Measurements from ENCODE around the gene MED13L.

Gene MED13L

DNA sequence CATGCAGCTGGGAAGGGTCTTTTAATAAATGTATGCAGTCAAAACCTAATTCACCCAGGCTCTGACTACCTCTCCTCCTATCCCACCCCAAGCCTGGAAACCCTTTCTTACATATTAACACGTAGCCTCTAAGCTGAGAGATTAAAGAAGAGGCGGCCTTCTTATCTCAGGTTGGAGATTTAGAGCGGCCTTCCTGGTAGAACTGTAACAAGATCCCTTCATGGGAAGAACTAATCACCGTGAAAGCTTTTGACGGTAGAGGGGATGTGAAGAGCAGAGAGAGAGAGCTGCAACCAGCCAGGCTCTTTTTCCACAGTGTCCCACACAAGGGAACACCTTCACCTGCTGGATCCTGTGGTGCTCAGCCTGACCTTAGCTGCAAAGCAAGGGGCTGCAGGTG lies 367.4 kb downstream of the MED13L start:
- H3K4me3 ChIP-seq (replicated peaks; ENCODE audit: low read depth, low read length), result no peak overlapping the region
- no peak for DNase-seq (ENCODE audit: low read depth)
- TF ChIP-seq, protein P1, sequence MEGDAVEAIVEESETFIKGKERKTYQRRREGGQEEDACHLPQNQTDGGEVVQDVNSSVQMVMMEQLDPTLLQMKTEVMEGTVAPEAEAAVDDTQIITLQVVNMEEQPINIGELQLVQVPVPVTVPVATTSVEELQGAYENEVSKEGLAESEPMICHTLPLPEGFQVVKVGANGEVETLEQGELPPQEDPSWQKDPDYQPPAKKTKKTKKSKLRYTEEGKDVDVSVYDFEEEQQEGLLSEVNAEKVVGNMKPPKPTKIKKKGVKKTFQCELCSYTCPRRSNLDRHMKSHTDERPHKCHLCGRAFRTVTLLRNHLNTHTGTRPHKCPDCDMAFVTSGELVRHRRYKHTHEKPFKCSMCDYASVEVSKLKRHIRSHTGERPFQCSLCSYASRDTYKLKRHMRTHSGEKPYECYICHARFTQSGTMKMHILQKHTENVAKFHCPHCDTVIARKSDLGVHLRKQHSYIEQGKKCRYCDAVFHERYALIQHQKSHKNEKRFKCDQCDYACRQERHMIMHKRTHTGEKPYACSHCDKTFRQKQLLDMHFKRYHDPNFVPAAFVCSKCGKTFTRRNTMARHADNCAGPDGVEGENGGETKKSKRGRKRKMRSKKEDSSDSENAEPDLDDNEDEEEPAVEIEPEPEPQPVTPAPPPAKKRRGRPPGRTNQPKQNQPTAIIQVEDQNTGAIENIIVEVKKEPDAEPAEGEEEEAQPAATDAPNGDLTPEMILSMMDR (IDR thresholded peaks at IDR 0.05; ENCODE audit: low read length, missing control alignments), result no peak
